Endothelial cell (in vitro differentiated cells): ENCODE measurements around the gene IL27RA. TPM values are rescaled to one million over a fixed set of nuclear protein-coding genes. Genes with fewer than 3 reads are reported as not detected.

Experiments
- DNase-seq: peaks from one replicate; pipeline ENCODE4 v3.0.0; 2021; ENCODE audit warnings: low spot score
- H3K27ac Mint-ChIP-seq: one replicate; pipeline ENCODE4 v1.8.0; 2021; ENCODE audit warnings: mixed read lengths, inconsistent platforms; ENCODE audit not compliant: unreplicated experiment
- H3K27me3 Mint-ChIP-seq: one replicate; pipeline ENCODE4 v1.8.0; 2021; ENCODE audit warnings: mild to moderate bottlenecking, moderate library complexity, mixed read lengths, inconsistent platforms; ENCODE audit not compliant: unreplicated experiment
- H3K36me3 Mint-ChIP-seq: one replicate; pipeline ENCODE4 v1.8.0; 2021; ENCODE audit warnings: mild to moderate bottlenecking, low read depth, mixed read lengths, inconsistent platforms; ENCODE audit not compliant: unreplicated experiment
- H3K4me1 Mint-ChIP-seq: one replicate; pipeline ENCODE4 v1.8.0; 2021; ENCODE audit warnings: mild to moderate bottlenecking, mixed read lengths, inconsistent platforms; ENCODE audit not compliant: unreplicated experiment
- H3K4me3 Mint-ChIP-seq: one replicate; pipeline ENCODE4 v1.8.0; 2021; ENCODE audit warnings: mild to moderate bottlenecking, mixed read lengths, inconsistent platforms; ENCODE audit not compliant: unreplicated experiment
- H3K9me3 Mint-ChIP-seq: one replicate; pipeline ENCODE4 v1.8.0; 2021; ENCODE audit warnings: mixed read lengths, inconsistent platforms; ENCODE audit not compliant: unreplicated experiment
- CTCF ChIP-seq: fragments of 200-600 bp; sonication (generic); IDR thresholded peaks from one replicate; pipeline ENCODE4 v1.5.0; 2021; ENCODE audit warnings: antibody characterized with exemption; ENCODE audit not compliant: unreplicated experiment
- total RNA-seq: library from RNA; stranded (reverse); fragmentation: NEBNext Ultra II Directional; extraction: Animal tissue kit (Norgen Biotek cat#: 25700); gene quantifications from one replicate; pipeline ENCODE4 v1.2.1, GENCODE V29; 2021; ENCODE audit not compliant: unreplicated experiment

IL27RA gene
- total RNA-seq, 1 donor from 2014 or later = 6.3 TPM

- H3K4me3 Mint-ChIP-seq = no peak overlapping the region
- no peak overlapping the region for H3K27ac Mint-ChIP-seq
- H3K36me3 Mint-ChIP-seq = no peaks in the 10 kb centered on the region
- TF ChIP-seq CTCF = no peak
- H3K27me3 Mint-ChIP-seq = peaks cover 15% of the 10 kb centered on the region
- H3K9me3 Mint-ChIP-seq = no peaks in the 10 kb centered on the region
- H3K4me1 Mint-ChIP-seq = peaks cover 21% of the 10 kb centered on the region
- DNase-seq = no peak
These were observed 47.4 kb upstream of the IL27RA start for GRCh38 chr19:13984186-13984585.

GRCh38 chr19:13984875-13985741 lies 46.5 kb upstream of the IL27RA start:
- no peak for DNase-seq
- H3K4me1 Mint-ChIP-seq = peaks cover 18% of the 10 kb centered on the region
- H3K4me3 Mint-ChIP-seq = peak overlapping the region; percentile 24
- H3K9me3 Mint-ChIP-seq = no peaks in the 10 kb centered on the region
- peaks cover 16% of the 10 kb centered on the region for H3K27me3 Mint-ChIP-seq
- TF ChIP-seq CTCF = no peak
- H3K36me3 Mint-ChIP-seq = peaks cover 6% of the 10 kb centered on the region
- H3K27ac Mint-ChIP-seq = peak overlapping the region; percentile 13

GRCh38 chr19:13985771-13986347 lies 45.7 kb upstream of the IL27RA start:
- H3K36me3 Mint-ChIP-seq = peaks cover 9% of the 10 kb centered on the region
- TF ChIP-seq CTCF = no peak
- no peak for DNase-seq
- peak overlapping the region; percentile 24 for H3K4me3 Mint-ChIP-seq
- H3K27me3 Mint-ChIP-seq = peaks cover 16% of the 10 kb centered on the region
- peaks cover 18% of the 10 kb centered on the region for H3K4me1 Mint-ChIP-seq
- H3K27ac Mint-ChIP-seq = peak overlapping the region; percentile 13
- H3K9me3 Mint-ChIP-seq = no peaks in the 10 kb centered on the region

GRCh38 chr19:13986348-13986904 lies 45.1 kb upstream of the IL27RA start:
- no peak for TF ChIP-seq CTCF
- H3K9me3 Mint-ChIP-seq = no peaks in the 10 kb centered on the region
- H3K4me3 Mint-ChIP-seq = no peak overlapping the region
- DNase-seq = peak; percentile 82
- peak overlapping the region; percentile 82 for H3K27ac Mint-ChIP-seq
- peaks cover 17% of the 10 kb centered on the region for H3K27me3 Mint-ChIP-seq
- H3K36me3 Mint-ChIP-seq = peaks cover 12% of the 10 kb centered on the region
- peaks cover 18% of the 10 kb centered on the region for H3K4me1 Mint-ChIP-seq
